Activated CD8-positive, alpha-beta memory T cell treated with anti-CD3 and anti-CD28 coated beads for 4 hours (primary cell): ENCODE measurements around the gene EYS.
"Not testable (repeated sequence)": the region's sequence is repeated elsewhere in the genome, so short reads cannot be mapped to it uniquely, and the experiment has no call there.

ENCODE experiments used
- DNase-seq, 2 donors: peaks; one replicate each; pipeline ENCODE4 v3.0.0-alpha.2; 2020; ENCODE audit warnings: low read depth in 2 of 2

EYS gene

DNA sequence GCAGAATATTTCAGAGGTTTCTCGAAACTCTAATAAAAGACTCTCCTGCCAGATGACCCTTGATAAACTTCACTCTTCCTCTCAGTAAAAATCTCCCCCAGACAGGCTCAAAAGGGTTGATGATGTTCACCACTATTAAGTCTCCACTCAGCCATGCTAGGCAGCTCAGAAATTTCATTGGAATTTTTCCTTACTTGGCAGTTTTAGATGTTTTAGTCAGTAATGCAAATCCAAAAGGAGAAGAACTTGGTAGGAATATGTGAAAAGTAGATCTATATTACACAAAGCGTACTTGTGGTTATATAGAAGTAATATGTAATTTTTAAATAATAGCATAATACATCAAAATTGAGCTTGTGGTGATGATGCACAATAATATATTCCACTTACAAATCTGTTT is 1738.4 kb downstream of the EYS start:
- no peak for DNase-seq

GRCh38 chr6:63964366-63964765 is 1742.7 kb downstream of the EYS start:
- DNase-seq = no peak

DNA sequence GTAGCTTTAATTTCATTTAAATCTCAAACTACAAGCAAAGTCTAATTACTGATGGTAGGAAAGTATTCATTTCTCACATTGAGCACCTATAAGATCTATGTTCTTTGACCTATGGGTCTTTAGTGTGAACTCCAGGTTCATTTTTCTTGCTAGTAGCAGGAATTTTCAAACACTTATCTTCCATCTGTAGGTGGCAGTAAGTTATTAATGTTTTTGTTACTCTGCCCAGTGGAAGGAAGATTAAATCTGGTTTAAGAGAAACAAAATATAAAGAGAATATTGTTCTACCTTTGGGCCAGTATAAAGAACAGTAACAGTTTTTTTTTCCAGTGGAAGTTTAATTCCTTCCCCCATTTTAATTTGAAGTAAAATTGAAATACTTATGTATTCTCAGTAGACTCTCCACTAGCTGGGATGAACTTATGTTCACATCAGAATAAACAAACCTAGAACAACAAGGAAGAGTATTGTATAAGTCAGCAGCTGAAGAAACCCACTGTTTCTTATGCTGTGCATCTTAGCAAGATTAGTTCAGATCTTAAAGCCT is 1743.2 kb downstream of the EYS start:
- no peak for DNase-seq

- DNase-seq = not testable (repeated sequence)
Measured at GRCh38 chr6:63953336-63954021, 1753.5 kb downstream of the EYS start.

DNA sequence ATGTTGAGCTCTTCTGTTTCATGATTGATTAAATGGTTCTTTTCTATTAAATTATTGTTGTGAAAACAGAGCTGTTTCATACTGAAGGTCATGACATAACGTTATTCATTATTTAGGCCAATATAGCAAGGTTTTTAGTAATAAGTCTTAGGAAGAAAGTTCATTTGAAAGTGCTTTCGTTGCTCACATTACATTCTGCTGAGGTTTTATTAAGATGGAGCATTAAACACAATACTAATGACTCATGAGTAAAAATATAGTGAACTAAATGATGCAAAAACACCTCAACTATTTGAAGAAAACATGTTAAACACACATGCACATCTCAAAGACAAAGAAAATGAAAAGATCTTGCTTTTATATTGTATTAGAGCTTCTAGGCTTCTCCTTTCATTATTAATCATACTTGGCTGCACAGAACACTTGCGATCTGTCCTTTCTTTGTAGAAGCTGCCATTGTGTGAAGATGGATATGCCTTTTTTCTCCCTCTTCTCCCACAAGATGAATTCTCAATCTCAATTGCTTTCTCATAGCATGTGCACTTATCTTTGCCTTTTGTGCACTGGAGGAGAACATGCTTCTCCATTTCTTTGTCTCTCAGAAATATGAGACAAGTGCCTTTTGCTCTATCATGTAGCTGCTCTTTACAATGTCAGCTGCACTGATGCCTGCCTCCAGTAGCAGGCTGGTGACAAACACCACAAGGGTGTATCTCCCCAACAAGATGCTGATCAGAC is 1759.1 kb downstream of the EYS start:
- DNase-seq = no peak

DNA sequence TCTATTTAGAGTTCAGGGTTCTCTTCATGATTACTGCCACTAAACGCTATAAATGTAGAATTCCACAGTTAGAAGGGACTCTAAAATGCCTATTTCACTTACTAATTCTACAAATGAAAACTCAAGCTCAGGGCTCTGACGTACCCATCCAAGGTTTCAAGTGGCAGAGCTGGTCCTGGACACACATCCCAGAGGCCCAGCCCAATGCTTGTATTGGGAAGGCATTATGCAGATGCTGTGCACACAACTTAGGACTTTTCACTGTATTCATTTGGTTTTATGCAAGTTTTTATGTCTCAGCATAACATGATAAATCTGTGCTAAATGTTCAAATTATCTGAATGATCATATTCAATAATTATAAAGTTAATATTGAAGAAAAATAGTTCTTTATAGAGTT is 1761.0 kb downstream of the EYS start:
- DNase-seq = no peak

GRCh38 chr6:63943826-63944225 is 1763.2 kb downstream of the EYS start:
- no peak for DNase-seq

GRCh38 chr6:63941747-63942470 is 1765.1 kb downstream of the EYS start:
- no peak for DNase-seq

GRCh38 chr6:63940056-63940455 is 1767.0 kb downstream of the EYS start:
- no peak for DNase-seq

- no peak for DNase-seq
Measured at GRCh38 chr6:63936399-63936798, 1770.6 kb downstream of the EYS start.

DNA sequence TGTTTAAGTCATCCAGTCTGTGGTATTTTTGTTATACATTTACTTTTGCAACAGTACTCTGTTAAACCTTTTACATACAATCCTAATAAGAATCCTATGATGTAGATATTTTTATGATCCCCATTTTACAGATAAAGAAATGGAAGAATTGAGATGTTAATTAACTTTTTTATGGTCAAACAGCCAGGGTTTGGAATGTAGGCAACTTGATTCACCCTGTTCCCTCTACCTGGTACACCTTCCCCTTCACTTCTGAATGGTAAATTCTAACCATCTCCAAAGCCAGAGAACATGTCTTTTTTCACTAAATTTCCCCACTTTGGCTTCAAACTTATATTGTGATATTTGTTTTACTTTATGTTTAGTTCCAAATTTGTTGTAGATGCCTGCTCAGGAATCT is 1771.3 kb downstream of the EYS start:
- no peak for DNase-seq

DNA sequence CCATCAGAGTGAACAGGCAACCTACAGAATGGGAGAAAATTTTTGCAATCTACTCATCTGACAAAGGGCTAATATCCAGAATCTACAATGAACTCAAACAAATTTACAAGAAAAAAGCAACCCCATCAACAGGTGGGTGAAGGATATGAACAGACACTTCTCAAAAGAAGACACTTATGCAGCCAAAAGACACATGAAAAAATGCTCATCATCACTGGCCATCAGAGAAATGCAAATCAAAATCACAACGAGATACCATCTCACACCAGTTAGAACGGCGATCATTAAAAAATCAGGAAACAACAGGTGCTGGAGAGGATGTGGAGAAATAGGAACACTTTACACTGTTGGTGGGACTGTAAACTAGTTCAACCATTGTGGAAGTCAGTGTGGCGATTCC is 1773.1 kb downstream of the EYS start:
- not testable (repeated sequence) for DNase-seq

GRCh38 chr6:63930848-63931247 is 1776.2 kb downstream of the EYS start:
- DNase-seq = no peak

DNA sequence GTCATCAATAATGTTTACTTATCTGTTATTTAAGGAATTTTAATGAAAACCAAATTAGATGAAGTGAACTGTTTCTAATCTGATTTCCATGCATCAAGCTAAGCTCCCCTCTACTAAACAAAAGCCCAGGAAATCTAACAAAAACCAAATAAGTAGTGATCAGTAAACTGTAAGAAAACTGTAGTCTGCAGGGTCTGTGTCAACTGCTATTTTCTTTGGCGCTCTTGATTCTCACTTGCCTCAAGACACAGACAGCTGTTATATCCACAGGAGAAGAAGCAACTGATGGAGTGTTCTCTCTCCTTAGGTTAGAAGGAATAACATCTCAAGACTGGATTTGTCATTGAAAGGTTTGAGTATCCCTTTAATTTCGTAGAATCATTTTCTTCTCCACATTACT is 1777.9 kb downstream of the EYS start:
- DNase-seq = no peak

DNA sequence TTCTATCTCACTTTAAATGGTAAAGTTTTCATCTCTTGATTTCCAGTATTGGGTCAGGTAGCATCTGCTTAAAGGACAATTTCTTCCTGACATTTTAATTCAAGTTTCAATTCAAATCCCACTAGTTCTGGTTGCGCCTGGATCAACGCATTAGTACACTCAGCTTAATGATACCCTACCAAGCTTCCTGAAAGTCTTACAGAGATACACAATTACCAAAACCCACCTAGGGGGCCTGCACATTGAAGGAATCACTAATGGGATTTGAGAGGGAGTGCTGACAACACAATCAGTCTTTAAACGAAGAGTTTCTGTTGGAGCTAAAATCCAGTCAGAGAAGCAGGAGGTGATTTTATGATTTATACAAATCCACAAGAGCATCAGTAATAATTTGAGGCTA is 1778.4 kb downstream of the EYS start:
- DNase-seq = no peak

- DNase-seq = no peak
Measured at GRCh38 chr6:63926950-63927927, 1779.8 kb downstream of the EYS start.

DNA sequence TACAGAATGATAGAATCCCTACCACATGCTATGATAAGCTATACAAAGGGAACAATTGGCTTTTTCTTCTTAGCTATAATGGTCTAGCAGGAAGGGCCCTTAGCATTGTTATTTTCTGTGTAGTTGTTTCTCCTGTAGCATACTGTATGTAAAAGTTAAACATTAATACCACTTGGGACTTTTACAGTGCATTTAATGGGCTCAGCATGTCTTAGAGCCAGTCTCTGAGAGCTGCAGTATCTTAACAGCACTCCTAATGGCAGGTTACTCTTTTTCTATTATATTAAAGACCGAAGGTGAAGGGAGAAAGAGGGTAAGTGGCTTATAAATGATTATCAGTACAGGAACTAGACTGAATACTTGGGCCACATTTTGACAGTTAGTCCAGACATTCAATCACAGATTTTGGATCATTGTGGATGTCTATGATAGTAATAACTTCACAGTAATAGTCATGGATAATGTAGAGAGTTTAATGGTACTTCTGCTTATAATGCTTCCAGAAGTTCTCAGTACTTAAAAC is 1780.7 kb downstream of the EYS start:
- DNase-seq = no peak

DNA sequence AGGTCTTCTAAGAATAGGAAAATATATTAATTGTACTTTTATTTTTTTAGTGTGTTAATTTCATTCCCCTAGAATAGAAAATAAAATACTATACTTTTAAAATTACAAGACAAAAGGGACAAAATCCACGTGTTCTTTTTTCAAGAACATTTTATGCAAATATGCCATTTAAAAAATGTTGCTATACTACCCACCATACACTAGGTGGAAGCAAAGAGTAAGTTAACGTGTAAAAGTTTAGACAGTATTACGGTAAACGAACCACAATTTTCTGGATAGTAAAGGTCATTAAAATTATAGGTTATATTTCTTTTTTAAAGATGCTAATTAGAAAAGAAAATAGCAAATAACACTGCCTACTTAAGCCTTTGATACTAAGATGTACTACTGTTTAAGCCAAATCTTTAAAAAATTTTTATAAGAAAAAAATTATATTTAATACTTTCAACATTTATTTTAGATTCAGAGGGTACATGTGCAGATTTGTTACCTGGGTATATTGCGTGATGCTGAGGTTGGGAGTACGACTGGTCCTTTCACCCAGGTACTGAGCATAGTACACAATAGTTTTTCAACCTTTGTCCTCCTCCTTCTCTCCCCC is 1783.8 kb downstream of the EYS start:
- no peak for DNase-seq

GRCh38 chr6:63919556-63920110 is 1787.4 kb downstream of the EYS start:
- no peak for DNase-seq

DNA sequence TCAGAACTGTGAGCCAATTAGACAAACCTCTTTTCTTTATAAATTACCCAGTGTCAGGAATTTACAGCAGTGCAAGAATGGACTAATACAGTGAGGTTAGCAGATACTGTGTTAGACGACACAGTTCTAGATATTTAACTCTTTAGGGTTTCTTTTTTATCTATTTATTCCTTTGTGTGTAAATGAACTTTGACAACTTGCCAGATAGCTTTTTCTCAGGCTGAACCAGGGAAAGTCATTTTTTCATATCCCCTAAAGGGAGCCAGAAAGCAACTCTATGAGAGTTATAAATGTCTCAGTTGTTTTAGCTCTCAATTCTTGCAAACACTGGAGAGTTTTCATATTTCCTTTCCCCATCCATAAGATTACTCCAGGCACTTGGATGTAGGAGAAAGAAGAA is 1794.1 kb downstream of the EYS start:
- DNase-seq = no peak
